ENCODE results near the gene USP32. TPM values are rescaled to one million over a fixed set of nuclear protein-coding genes. Genes with fewer than 3 reads are reported as not detected.

Gene USP32
- total RNA-seq, 1 donor from 2014 or later = 40.8 TPM

- no peak for DNase-seq (ENCODE audit: low read depth, low spot score)
- peaks cover 3% of the 10 kb centered on the region for H3K36me3 Mint-ChIP-seq (ENCODE audit: low read depth)
- no peaks in the 10 kb centered on the region for H3K27me3 Mint-ChIP-seq (ENCODE audit: low read depth)
- peaks cover 7% of the 10 kb centered on the region for H3K4me1 Mint-ChIP-seq
- TF ChIP-seq CTCF (conservative IDR thresholded peaks at IDR 0.05) = no peak
- H3K27ac Mint-ChIP-seq (ENCODE audit: unreplicated experiment) = no peak overlapping the region
- H3K9me3 Mint-ChIP-seq = no peaks in the 10 kb centered on the region
- H3K4me3 Mint-ChIP-seq = no peak overlapping the region
Measured at GRCh38 chr17:60327901-60328273, 64.0 kb downstream of the USP32 start.

- H3K27ac Mint-ChIP-seq (ENCODE audit: unreplicated experiment) = no peak overlapping the region
- H3K4me1 Mint-ChIP-seq = peaks cover 7% of the 10 kb centered on the region
- no peaks in the 10 kb centered on the region for H3K27me3 Mint-ChIP-seq (ENCODE audit: low read depth)
- no peaks in the 10 kb centered on the region for H3K9me3 Mint-ChIP-seq
- H3K36me3 Mint-ChIP-seq (ENCODE audit: low read depth) = no peaks in the 10 kb centered on the region
- TF ChIP-seq CTCF (conservative IDR thresholded peaks at IDR 0.05) = no peak
- no peak overlapping the region for H3K4me3 Mint-ChIP-seq
- no peak for DNase-seq (ENCODE audit: low read depth, low spot score)
Measured at GRCh38 chr17:60327134-60327900, 64.6 kb downstream of the USP32 start.

GRCh38 chr17:60326702-60327101 is 65.2 kb downstream of the USP32 start:
- Mint-ChIP-seq H3K4me3 (no peak overlapping the region), H3K27ac (ENCODE audit: unreplicated experiment) (no peak overlapping the region), H3K36me3 (ENCODE audit: low read depth) (no peaks in the 10 kb centered on the region), H3K9me3 (no peaks in the 10 kb centered on the region), H3K27me3 (ENCODE audit: low read depth) (no peaks in the 10 kb centered on the region), H3K4me1 (peaks cover 7% of the 10 kb centered on the region)
- TF ChIP-seq CTCF (conservative IDR thresholded peaks at IDR 0.05) = no peak
- DNase-seq (ENCODE audit: low read depth, low spot score) = no peak

GRCh38 chr17:60325730-60326524 is 66.0 kb downstream of the USP32 start:
- no peak overlapping the region for H3K27ac Mint-ChIP-seq (ENCODE audit: unreplicated experiment)
- no peak overlapping the region for H3K4me3 Mint-ChIP-seq

GRCh38 chr17:60323754-60324153 is 68.2 kb downstream of the USP32 start:
- peaks cover 7% of the 10 kb centered on the region for H3K4me1 Mint-ChIP-seq
- no peaks in the 10 kb centered on the region for H3K36me3 Mint-ChIP-seq (ENCODE audit: low read depth)
- H3K9me3 Mint-ChIP-seq = no peaks in the 10 kb centered on the region
- H3K27ac Mint-ChIP-seq (ENCODE audit: unreplicated experiment) = no peak overlapping the region
- no peak for DNase-seq (ENCODE audit: low read depth, low spot score)
- H3K27me3 Mint-ChIP-seq (ENCODE audit: low read depth) = no peaks in the 10 kb centered on the region
- TF ChIP-seq CTCF (conservative IDR thresholded peaks at IDR 0.05) = no peak
- no peak overlapping the region for H3K4me3 Mint-ChIP-seq

More at GRCh38 chr17:60325730-60326524, 66.0 kb downstream of the USP32 start:
- DNase-seq (ENCODE audit: low read depth, low spot score) = no peak
- Mint-ChIP-seq H3K9me3 (no peaks in the 10 kb centered on the region), H3K27me3 (ENCODE audit: low read depth) (no peaks in the 10 kb centered on the region), H3K36me3 (ENCODE audit: low read depth) (no peaks in the 10 kb centered on the region), H3K4me1 (peaks cover 7% of the 10 kb centered on the region)
- no peak for TF ChIP-seq CTCF (conservative IDR thresholded peaks at IDR 0.05)
